ENCODE results near the gene ABCC2.

Gene ABCC2

DNA sequence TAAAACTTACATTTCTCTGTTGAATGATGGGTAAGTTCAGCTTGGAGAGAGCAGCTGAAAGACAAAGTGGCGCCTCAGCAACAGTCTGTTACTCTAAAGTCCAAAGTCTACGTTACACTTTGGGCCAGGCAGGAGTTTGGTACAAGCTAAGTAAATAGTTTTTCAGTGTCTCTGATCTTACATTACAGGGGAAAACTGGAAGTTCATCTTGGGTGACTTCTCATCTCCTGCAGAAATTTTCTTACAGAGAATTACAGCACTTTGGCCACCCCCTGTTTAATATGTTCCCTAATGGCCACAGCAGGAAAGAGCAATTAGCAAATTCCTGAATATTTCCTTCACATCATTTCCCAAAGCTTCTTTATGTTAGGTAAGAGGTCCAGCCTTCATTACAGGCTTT is 67.1 kb downstream of the ABCC2 start:
- no peaks in the 10 kb centered on the region for H3K4me1 ChIP-seq (ENCODE audit: insufficient read depth, poor library complexity, severe bottlenecking)
- DNase-seq (ENCODE audit: low spot score), result no peak

GRCh38 chr10:99850021-99850766 is 67.8 kb downstream of the ABCC2 start:
- H3K27ac ChIP-seq (ENCODE audit: poor library complexity, severe bottlenecking), result no peak overlapping the region
- DNase-seq (ENCODE audit: low spot score), result no peak

More for the DNA sequence above, 67.1 kb downstream of the ABCC2 start:
- H3K4me3 ChIP-seq (ENCODE audit: severe bottlenecking), result no peak overlapping the region
- no peak for TF ChIP-seq CTCF (IDR thresholded peaks at IDR 0.05; ENCODE audit: poor library complexity, severe bottlenecking)
- H3K36me3 ChIP-seq (ENCODE audit: low read depth), result no peaks in the 10 kb centered on the region
- no peaks in the 10 kb centered on the region for H3K9me3 ChIP-seq (ENCODE audit: severe bottlenecking)
- no peak overlapping the region for H3K27ac ChIP-seq (ENCODE audit: poor library complexity, severe bottlenecking)
- ATAC-seq (ENCODE audit: low read depth), result no peak
- no peaks in the 10 kb centered on the region for H3K27me3 ChIP-seq (ENCODE audit: insufficient read depth, poor library complexity, severe bottlenecking)

GRCh38 chr10:99850767-99851340 is 68.4 kb downstream of the ABCC2 start:
- ATAC-seq (ENCODE audit: low read depth) (no peak), DNase-seq (ENCODE audit: low spot score) (no peak)
- no peak overlapping the region for H3K4me3 ChIP-seq (ENCODE audit: severe bottlenecking)
- no peak for TF ChIP-seq CTCF (IDR thresholded peaks at IDR 0.05; ENCODE audit: poor library complexity, severe bottlenecking)
- no peaks in the 10 kb centered on the region for H3K9me3 ChIP-seq (ENCODE audit: severe bottlenecking)
- no peak overlapping the region for H3K27ac ChIP-seq (ENCODE audit: poor library complexity, severe bottlenecking)
- H3K36me3 ChIP-seq (ENCODE audit: low read depth), result no peaks in the 10 kb centered on the region
- no peaks in the 10 kb centered on the region for H3K27me3 ChIP-seq (ENCODE audit: insufficient read depth, poor library complexity, severe bottlenecking)
- H3K4me1 ChIP-seq (ENCODE audit: insufficient read depth, poor library complexity, severe bottlenecking), result no peaks in the 10 kb centered on the region

More at GRCh38 chr10:99850021-99850766, 67.8 kb downstream of the ABCC2 start:
- Histone ChIP-seq H3K36me3 (ENCODE audit: low read depth) (no peaks in the 10 kb centered on the region), H3K4me3 (ENCODE audit: severe bottlenecking) (no peak overlapping the region), H3K27me3 (ENCODE audit: insufficient read depth, poor library complexity, severe bottlenecking) (no peaks in the 10 kb centered on the region), H3K4me1 (ENCODE audit: insufficient read depth, poor library complexity, severe bottlenecking) (no peaks in the 10 kb centered on the region), H3K9me3 (ENCODE audit: severe bottlenecking) (no peaks in the 10 kb centered on the region)
- no peak for ATAC-seq (ENCODE audit: low read depth)
- TF ChIP-seq CTCF (IDR thresholded peaks at IDR 0.05; ENCODE audit: poor library complexity, severe bottlenecking), result no peak

DNA sequence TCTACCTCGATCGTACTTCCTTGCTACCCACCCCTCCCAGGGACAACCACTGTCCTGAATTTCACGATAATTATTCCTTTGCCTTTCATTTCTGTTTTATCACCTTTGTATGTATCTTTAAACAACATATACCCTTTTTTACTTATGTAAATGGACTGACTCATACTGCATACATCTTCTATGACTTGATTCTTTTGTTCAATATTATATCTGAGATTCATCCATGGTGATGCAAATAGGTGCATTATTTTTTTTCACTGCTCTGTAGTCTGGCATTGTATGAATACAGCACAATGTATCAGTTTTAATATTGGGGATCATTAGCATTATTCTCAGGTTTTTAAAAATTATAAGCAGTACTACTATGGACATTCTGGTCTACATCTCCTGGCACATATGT is 69.4 kb downstream of the ABCC2 start:
- no peak for TF ChIP-seq CTCF (IDR thresholded peaks at IDR 0.05; ENCODE audit: poor library complexity, severe bottlenecking)
- no peak overlapping the region for H3K27ac ChIP-seq (ENCODE audit: poor library complexity, severe bottlenecking)
- ATAC-seq (ENCODE audit: low read depth) (peak; percentile 27; the same call in 1 of the 3 replicates), DNase-seq (ENCODE audit: low spot score) (no peak)
- no peak overlapping the region for H3K4me3 ChIP-seq (ENCODE audit: severe bottlenecking)
- H3K27me3 ChIP-seq (ENCODE audit: insufficient read depth, poor library complexity, severe bottlenecking), result no peaks in the 10 kb centered on the region
- no peaks in the 10 kb centered on the region for H3K36me3 ChIP-seq (ENCODE audit: low read depth)
- H3K4me1 ChIP-seq (ENCODE audit: insufficient read depth, poor library complexity, severe bottlenecking), result no peaks in the 10 kb centered on the region
- no peaks in the 10 kb centered on the region for H3K9me3 ChIP-seq (ENCODE audit: severe bottlenecking)

Measured in RWPE2 (cell line).